ENCODE measurements around the gene TP53I11. TPM values are rescaled to one million over a fixed set of nuclear protein-coding genes. Genes with fewer than 3 reads are reported as not detected.

Gene TP53I11
- total RNA-seq, 1 donor from 2014 or later: 83.6 TPM

- H3K27ac Mint-ChIP-seq (ENCODE audit: unreplicated experiment): no peak overlapping the region
- DNase-seq (ENCODE audit: low read depth, low spot score): no peak
- no peak for TF ChIP-seq CTCF (conservative IDR thresholded peaks at IDR 0.05)
These were observed 43.5 kb upstream of the TP53I11 start for GRCh38 chr11:44993971-44994704.

GRCh38 chr11:44992774-44993173 lies 42.1 kb upstream of the TP53I11 start:
- peaks cover 4% of the 10 kb centered on the region for H3K27me3 Mint-ChIP-seq (ENCODE audit: low read depth)
- no peaks in the 10 kb centered on the region for H3K9me3 Mint-ChIP-seq
- H3K4me1 Mint-ChIP-seq: peaks cover 7% of the 10 kb centered on the region

More at GRCh38 chr11:44993971-44994704, 43.5 kb upstream of the TP53I11 start:
- Mint-ChIP-seq H3K36me3 (ENCODE audit: low read depth) (no peaks in the 10 kb centered on the region), H3K27me3 (ENCODE audit: low read depth) (peaks cover 4% of the 10 kb centered on the region), H3K4me3 (no peak overlapping the region), H3K9me3 (no peaks in the 10 kb centered on the region), H3K4me1 (peaks cover 7% of the 10 kb centered on the region)

GRCh38 chr11:44992181-44992582 lies 41.5 kb upstream of the TP53I11 start:
- no peak overlapping the region for H3K4me3 Mint-ChIP-seq
- peaks cover 7% of the 10 kb centered on the region for H3K4me1 Mint-ChIP-seq
- no peak overlapping the region for H3K27ac Mint-ChIP-seq (ENCODE audit: unreplicated experiment)
- no peak for TF ChIP-seq CTCF (conservative IDR thresholded peaks at IDR 0.05)
- no peaks in the 10 kb centered on the region for H3K36me3 Mint-ChIP-seq (ENCODE audit: low read depth)
- no peaks in the 10 kb centered on the region for H3K9me3 Mint-ChIP-seq
- peaks cover 4% of the 10 kb centered on the region for H3K27me3 Mint-ChIP-seq (ENCODE audit: low read depth)
- DNase-seq (ENCODE audit: low read depth, low spot score): no peak

More at GRCh38 chr11:44992774-44993173, 42.1 kb upstream of the TP53I11 start:
- TF ChIP-seq CTCF (conservative IDR thresholded peaks at IDR 0.05): no peak
- Mint-ChIP-seq H3K4me3 (no peak overlapping the region), H3K36me3 (ENCODE audit: low read depth) (no peaks in the 10 kb centered on the region), H3K27ac (ENCODE audit: unreplicated experiment) (no peak overlapping the region)
- no peak for DNase-seq (ENCODE audit: low read depth, low spot score)

- Mint-ChIP-seq H3K4me1 (peaks cover 7% of the 10 kb centered on the region), H3K27ac (ENCODE audit: unreplicated experiment) (peak overlapping the region; percentile 83), H3K36me3 (ENCODE audit: low read depth) (no peaks in the 10 kb centered on the region), H3K9me3 (no peaks in the 10 kb centered on the region), H3K4me3 (no peak overlapping the region), H3K27me3 (ENCODE audit: low read depth) (peaks cover 4% of the 10 kb centered on the region)
- no peak for TF ChIP-seq CTCF (conservative IDR thresholded peaks at IDR 0.05)
- no peak for DNase-seq (ENCODE audit: low read depth, low spot score)
These were observed 40.0 kb upstream of the TP53I11 start for GRCh38 chr11:44990665-44991064.

- Mint-ChIP-seq H3K27me3 (ENCODE audit: low read depth) (peaks cover 4% of the 10 kb centered on the region), H3K36me3 (ENCODE audit: low read depth) (no peaks in the 10 kb centered on the region), H3K4me1 (peaks cover 7% of the 10 kb centered on the region), H3K27ac (ENCODE audit: unreplicated experiment) (no peak overlapping the region), H3K9me3 (no peaks in the 10 kb centered on the region), H3K4me3 (no peak overlapping the region)
- DNase-seq (ENCODE audit: low read depth, low spot score): no peak
- TF ChIP-seq CTCF (conservative IDR thresholded peaks at IDR 0.05): no peak
These were observed 39.3 kb upstream of the TP53I11 start for GRCh38 chr11:44989831-44990566.
